HG02870 (cell line): ENCODE data around the gene ZNF697.
"Not testable (repeated sequence)": the region's sequence is repeated elsewhere in the genome, so short reads cannot be mapped to it uniquely, and the experiment has no call there.

Experiments used
- ATAC-seq: cut with Tn5 transposase; IDR thresholded peaks from one replicate; pipeline ENCODE4 v1.9.1; 2021; ENCODE audit warnings: mild to moderate bottlenecking, moderate library complexity; ENCODE audit not compliant: unreplicated experiment

Gene ZNF697

GRCh38 chr1:119632103-119632490, 16.0 kb downstream of the ZNF697 start:
- no peak for ATAC-seq

GRCh38 chr1:119631433-119632102, 16.5 kb downstream of the ZNF697 start:
- no peak for ATAC-seq

GRCh38 chr1:119631086-119631432, 17.0 kb downstream of the ZNF697 start:
- no peak for ATAC-seq

- ATAC-seq, result no peak
Observed at GRCh38 chr1:119626841-119627240, 21.2 kb downstream of the ZNF697 start.

DNA sequence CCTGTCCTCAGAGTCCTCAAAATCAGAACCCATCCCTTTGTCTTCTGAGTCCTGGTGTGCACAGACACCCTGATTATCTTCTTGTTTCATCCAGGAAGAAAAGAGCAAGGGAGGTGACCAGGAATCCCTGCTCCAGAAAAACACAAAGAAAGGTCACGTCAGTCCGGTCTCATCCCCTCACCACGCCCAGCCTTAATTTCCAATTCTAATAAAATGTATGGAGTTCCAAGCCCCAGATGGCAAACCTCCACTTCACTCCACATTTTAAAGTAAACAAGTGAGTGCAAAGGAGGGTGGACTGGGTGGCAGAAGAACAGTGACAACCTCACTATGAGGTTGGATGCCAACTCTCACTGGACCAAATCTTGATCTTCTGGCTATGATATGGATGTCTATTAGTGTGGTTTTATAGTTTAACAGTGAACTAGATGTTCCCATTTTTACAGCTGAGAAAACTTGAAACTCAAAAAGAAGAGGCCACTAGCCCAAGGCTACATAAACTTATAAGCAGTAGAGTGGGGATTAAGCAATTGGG, 22.0 kb downstream of the ZNF697 start:
- ATAC-seq, result no peak

- ATAC-seq, result no peak
Observed at GRCh38 chr1:119623678-119624077, 24.4 kb downstream of the ZNF697 start.

- ATAC-seq, result no peak
Observed at GRCh38 chr1:119623193-119623515, 24.9 kb downstream of the ZNF697 start.

DNA sequence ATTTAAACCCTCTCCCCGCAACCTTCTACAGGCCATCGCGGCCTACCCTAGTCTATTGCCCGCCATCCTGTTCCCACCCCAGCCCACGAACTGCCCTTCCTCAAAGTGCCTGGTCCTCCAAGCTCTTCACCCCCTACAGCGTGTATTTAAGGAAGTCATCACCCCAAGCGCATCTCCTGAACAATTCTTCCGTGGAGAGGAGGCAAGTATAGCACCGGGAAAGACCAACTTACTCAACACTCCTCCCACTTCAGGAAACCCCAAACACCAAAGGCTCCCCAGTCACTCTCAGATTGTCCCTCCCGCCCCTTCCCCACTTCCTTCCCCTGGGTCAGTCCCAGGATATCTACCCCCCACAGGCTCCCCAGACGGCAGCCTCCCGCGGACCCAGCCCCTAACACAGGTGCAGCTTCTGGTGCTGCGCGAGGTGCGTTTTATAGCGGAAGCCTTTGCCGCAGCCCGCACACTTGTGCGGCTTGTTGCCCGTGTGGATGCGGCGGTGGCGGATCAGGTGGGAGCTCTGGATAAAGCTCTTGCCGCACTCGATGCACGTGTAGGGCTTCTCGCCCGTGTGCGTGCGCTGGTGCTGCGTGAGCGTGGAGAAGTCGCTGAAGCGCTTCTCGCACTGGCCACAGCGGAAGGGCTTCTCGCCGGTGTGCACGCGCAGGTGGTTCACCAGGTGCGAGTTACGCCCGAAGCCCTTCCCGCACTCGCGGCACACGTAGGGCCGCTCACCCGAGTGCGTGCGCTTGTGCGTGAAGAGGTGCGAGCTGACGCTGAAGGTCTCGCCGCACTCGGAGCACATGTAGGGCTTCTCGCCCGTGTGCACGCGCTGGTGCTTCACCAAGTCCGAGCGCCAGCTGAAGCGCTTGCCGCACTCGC, 25.5 kb downstream of the ZNF697 start:
- no peak for ATAC-seq

GRCh38 chr1:119621705-119622104, 26.4 kb downstream of the ZNF697 start:
- no peak for ATAC-seq

DNA sequence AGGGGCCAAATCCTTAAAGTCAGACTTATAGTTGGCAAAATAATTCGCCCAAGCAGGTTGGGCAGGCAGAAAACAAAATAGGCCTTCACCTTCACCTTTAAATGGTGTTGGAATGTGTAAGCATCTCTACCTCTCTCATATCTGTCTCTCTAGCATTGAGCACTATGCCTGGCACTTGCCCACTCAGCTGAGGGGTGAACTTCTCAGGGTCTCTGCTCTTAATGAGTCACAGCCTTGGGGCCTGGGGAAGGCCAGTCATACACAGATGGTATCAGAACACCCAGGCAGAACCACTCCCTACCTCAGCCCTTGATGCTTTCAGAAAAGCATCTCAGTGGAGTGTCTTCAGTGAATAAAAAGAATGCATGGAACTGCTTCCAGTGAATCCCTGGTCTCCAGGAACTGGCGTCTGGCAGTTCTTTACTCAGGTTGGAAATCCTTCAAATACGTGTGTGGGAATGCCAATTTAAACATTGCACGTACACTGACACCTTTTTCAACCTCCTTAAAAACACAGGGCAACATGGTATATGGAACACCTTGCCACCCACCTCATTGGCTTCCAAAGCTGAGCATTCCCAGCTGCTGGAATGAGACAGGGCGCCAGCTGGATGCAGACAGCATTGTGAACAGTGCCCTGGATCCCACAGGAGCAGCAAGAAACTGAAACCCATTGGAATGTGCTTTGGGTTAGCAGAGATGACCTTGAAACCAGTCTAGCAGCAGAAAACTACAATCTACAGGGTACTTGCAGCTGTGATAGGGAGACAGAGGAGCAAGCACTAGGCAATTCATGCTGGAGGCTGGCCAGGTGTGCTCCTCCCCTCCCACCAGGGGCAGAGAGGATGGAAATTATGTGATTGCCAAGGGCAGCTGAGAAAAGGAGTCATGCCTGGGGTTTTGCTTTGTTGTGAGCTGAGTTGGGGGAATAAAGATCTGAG, 30.0 kb downstream of the ZNF697 start:
- ATAC-seq, result no peak

DNA sequence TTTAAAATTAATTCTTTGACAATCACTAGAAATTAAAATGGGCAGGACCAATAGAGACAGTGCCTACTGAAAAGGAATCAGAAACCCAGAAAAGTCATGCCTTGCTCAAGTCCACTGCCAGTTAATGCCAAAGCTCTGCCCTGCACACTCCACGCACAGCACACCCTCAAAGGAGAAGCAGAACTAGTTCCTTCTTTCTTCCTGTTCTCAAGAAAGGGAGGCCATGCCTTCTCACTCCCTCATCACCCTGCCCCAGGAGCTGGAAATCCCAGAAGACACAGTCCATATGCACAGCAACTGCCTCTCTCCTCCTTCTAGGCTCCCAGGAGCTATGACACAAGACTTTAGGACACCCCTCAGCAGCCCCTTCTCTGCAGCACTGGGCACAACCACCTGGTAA, 31.3 kb downstream of the ZNF697 start:
- ATAC-seq, result not testable (repeated sequence)

GRCh38 chr1:119615100-119615499, 33.0 kb downstream of the ZNF697 start:
- not testable (repeated sequence) for ATAC-seq

GRCh38 chr1:119613769-119614720, 34.0 kb downstream of the ZNF697 start:
- peak; percentile 72 for ATAC-seq

DNA sequence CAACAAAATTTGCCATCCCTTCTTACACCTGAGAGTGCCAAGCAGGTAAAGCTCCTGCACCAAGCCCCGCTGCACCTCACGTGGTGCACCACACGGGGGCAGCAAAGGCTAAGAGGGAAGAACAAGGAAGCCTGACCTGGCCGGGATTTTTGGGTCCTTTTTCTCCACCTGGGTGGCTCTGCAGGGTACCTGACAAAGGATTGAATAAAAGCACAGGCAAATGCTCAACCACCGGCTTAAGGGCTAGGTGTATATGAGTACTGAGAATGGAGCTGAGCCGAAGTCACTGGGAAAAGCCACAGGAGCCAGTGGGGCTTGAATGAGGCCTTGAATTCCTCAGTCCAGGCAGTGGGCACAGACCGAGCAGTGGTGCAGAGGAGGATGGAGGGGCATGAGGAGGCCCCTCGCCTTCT, 36.4 kb downstream of the ZNF697 start:
- peak; percentile 40 for ATAC-seq

DNA sequence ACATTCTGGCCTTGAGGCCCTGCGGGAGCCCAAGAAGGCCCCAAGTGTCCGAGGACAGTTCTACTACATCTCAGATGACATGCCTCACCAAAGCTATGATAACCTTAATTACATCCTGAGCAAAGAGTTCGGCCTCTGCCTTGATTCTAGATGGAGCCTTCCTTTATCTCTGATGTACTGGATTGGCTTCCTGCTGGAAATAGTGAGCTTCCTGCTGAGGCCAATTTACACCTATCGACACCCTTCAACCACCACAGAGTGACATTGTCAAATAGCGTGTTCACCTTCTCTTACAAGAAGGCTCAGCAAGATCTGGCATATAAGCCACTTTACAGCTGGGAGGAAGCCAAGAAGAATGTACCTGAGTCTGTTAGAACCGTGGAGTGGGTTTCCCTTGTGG, 39.2 kb downstream of the ZNF697 start:
- not testable (repeated sequence) for ATAC-seq

DNA sequence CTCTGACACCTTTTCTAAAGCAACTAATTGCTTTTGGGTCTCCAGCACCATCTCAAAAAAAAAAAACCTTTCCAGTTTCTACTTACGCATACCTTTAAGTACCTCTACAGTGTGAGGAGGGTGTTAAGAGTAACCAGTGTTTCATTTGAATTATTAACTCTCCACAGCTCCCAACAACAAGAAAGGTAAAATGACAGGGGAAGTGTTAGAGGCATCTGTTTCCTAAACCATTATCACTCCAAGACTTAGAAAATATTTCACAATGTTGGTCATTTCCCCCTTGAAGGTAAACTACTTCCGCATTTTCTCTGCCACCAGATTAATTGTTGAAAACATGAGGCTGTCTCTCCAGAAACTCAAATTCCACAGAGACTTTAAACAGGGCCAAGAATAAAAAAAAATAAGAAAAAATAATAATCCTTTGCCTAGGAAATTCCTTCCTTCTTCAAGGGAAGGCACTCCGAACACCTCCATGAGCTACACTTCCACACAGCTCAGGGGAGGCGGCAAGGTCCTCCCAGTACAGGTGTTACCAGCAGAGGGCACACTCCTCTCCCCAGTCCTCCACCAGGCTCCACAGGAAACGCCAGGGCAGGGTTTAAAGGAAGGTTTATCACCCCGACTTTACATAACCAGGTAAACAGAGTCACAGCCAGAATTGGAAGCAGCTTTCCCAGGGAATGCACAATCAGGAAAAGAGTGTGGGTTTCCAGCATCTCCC, 40.8 kb downstream of the ZNF697 start:
- ATAC-seq, result not testable (repeated sequence)

DNA sequence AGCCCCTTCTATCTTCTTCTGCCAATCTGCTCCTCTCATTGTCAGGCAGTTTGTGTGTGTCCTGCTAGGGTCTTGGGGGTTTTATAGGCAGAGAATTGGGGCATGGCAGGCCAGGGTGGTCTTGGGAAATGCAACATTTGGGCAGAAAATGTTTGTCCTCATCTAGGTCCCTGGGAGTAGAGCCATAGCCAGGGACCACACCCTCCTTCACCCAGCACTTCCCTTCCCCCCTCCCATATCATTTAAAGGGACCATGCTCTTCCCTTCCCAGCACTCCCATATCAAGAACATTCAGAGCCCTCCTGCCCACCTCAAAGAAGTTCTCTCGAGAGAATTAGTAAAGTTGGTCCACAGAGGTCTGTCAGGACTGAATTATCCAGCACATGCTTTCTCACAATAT, 41.7 kb downstream of the ZNF697 start:
- no peak for ATAC-seq

DNA sequence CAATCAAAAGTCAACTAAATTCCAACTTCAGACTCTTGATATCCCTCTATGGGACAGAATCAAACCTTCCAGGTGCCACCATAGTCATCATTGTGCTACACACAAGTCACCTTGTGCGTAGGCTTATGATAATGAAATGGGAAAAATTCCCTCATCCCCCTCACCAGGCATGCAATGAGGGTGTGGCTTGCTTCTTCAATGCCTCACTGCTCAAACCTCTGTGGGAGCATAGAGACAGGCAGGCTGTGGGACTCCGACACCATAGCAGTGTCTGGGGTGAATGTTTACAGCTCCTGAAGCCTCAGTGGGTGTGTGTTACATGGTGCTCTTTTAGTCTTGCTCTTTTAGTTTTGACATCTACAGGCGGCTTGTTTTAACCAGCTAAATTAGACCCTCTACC, 42.4 kb downstream of the ZNF697 start:
- no peak for ATAC-seq

- ATAC-seq, result not testable (repeated sequence)
Observed at GRCh38 chr1:119605080-119605479, 43.0 kb downstream of the ZNF697 start.
